ENCODE results near the gene RFC2.
"Not testable (repeated sequence)": the region's sequence is repeated elsewhere in the genome, so short reads cannot be mapped to it uniquely, and the experiment has no call there.

RFC2 gene

GRCh38 chr7:74197449-74198124 is 56.6 kb downstream of the RFC2 start:
- Mint-ChIP-seq H3K27ac (peak overlapping the region; percentile 2 to 38), H3K4me1 (peaks cover 40% of the 10 kb centered on the region), H3K9me3 (no peaks in the 10 kb centered on the region), H3K27me3 (no peaks in the 10 kb centered on the region), H3K4me3 (no peak overlapping the region)
- no peak for DNase-seq
- no peak for ATAC-seq

GRCh38 chr7:74195968-74196654 is 58.1 kb downstream of the RFC2 start:
- H3K4me1 Mint-ChIP-seq, result peaks cover 38% of the 10 kb centered on the region
- not testable (repeated sequence) for DNase-seq, H3K9me3 Mint-ChIP-seq, H3K27me3 Mint-ChIP-seq, H3K4me3 Mint-ChIP-seq
- H3K27ac Mint-ChIP-seq, result peak overlapping the region in 1 of 2 donors; percentile 59
- ATAC-seq, result peak; percentile 6

GRCh38 chr7:74195139-74195860 is 58.9 kb downstream of the RFC2 start:
- Mint-ChIP-seq H3K4me1 (peaks cover 38% of the 10 kb centered on the region), H3K27ac (peak overlapping the region; percentile 87 to 88), H3K4me3 (peak overlapping the region in 1 of 2 donors; percentile 44)
- not testable (repeated sequence) for DNase-seq, H3K27me3 Mint-ChIP-seq, H3K9me3 Mint-ChIP-seq
- ATAC-seq, result peak; percentile 74

GRCh38 chr7:74194686-74195085 is 59.5 kb downstream of the RFC2 start:
- ATAC-seq (no peak), DNase-seq (no peak)
- peak overlapping the region in 1 of 2 donors; percentile 49 for H3K27ac Mint-ChIP-seq
- H3K4me3 Mint-ChIP-seq, result peak overlapping the region in 1 of 2 donors; percentile 8
- H3K4me1 Mint-ChIP-seq, result peaks cover 38% of the 10 kb centered on the region
- H3K9me3 Mint-ChIP-seq, result no peaks in the 10 kb centered on the region
- H3K27me3 Mint-ChIP-seq, result no peaks in the 10 kb centered on the region

- Mint-ChIP-seq H3K4me1 (peaks cover 38% of the 10 kb centered on the region), H3K4me3 (no peak overlapping the region), H3K27ac (no peak overlapping the region), H3K27me3 (no peaks in the 10 kb centered on the region), H3K9me3 (no peaks in the 10 kb centered on the region)
- no peak for DNase-seq
- ATAC-seq, result no peak
These were observed 60.3 kb downstream of the RFC2 start for GRCh38 chr7:74193913-74194312.

- DNase-seq (no peak), ATAC-seq (no peak)
- Mint-ChIP-seq H3K27ac (no peak overlapping the region), H3K9me3 (no peaks in the 10 kb centered on the region), H3K4me1 (peaks cover 41% of the 10 kb centered on the region), H3K27me3 (no peaks in the 10 kb centered on the region), H3K4me3 (no peak overlapping the region)
These were observed 61.1 kb downstream of the RFC2 start for GRCh38 chr7:74193054-74193453.

GRCh38 chr7:74191231-74191630 is 63.0 kb downstream of the RFC2 start:
- ATAC-seq, result no peak
- Mint-ChIP-seq H3K4me3 (no peak overlapping the region), H3K9me3 (no peaks in the 10 kb centered on the region), H3K27me3 (no peaks in the 10 kb centered on the region), H3K4me1 (peaks cover 53% of the 10 kb centered on the region), H3K27ac (no peak overlapping the region)
- no peak for DNase-seq

- Mint-ChIP-seq H3K4me3 (no peak overlapping the region), H3K27ac (no peak overlapping the region), H3K9me3 (no peaks in the 10 kb centered on the region), H3K27me3 (no peaks in the 10 kb centered on the region), H3K4me1 (peaks cover 57% of the 10 kb centered on the region)
- ATAC-seq (no peak), DNase-seq (no peak)
These were observed 63.9 kb downstream of the RFC2 start for GRCh38 chr7:74190259-74190658.

GRCh38 chr7:74187915-74188675 is 66.1 kb downstream of the RFC2 start:
- Mint-ChIP-seq H3K4me1 (peaks cover 57% of the 10 kb centered on the region), H3K27ac (peak overlapping the region; percentile 74 to 78), H3K27me3 (no peaks in the 10 kb centered on the region), H3K4me3 (no peak overlapping the region), H3K9me3 (no peaks in the 10 kb centered on the region)
- ATAC-seq (no peak), DNase-seq (no peak)

- Mint-ChIP-seq H3K9me3 (no peaks in the 10 kb centered on the region), H3K4me1 (peaks cover 77% of the 10 kb centered on the region), H3K4me3 (peak overlapping the region in 1 of 2 donors; percentile 29), H3K27ac (peak overlapping the region in 1 of 2 donors; percentile 76), H3K27me3 (no peaks in the 10 kb centered on the region)
- ATAC-seq (no peak), DNase-seq (no peak)
These were observed 68.6 kb downstream of the RFC2 start for GRCh38 chr7:74185636-74186035.

- peak overlapping the region in 1 of 2 donors; percentile 25 for H3K27ac Mint-ChIP-seq
- H3K4me3 Mint-ChIP-seq, result peak overlapping the region; percentile 12 to 18
- no peak for ATAC-seq
- no peak for DNase-seq
- peaks cover 82% of the 10 kb centered on the region for H3K4me1 Mint-ChIP-seq
- H3K9me3 Mint-ChIP-seq, result no peaks in the 10 kb centered on the region
- no peaks in the 10 kb centered on the region for H3K27me3 Mint-ChIP-seq
These were observed 69.2 kb downstream of the RFC2 start for GRCh38 chr7:74185016-74185415.

- DNase-seq (peak in 1 of 2 donors; percentile 31), ATAC-seq (peak; percentile 97)
- Mint-ChIP-seq H3K27ac (peak overlapping the region; percentile 7 to 73), H3K9me3 (no peaks in the 10 kb centered on the region), H3K27me3 (no peaks in the 10 kb centered on the region), H3K4me1 (peaks cover 87% of the 10 kb centered on the region), H3K4me3 (peak overlapping the region; percentile 1 to 22)
These were observed 70.3 kb downstream of the RFC2 start for GRCh38 chr7:74183653-74184450.

- peak overlapping the region in 1 of 2 donors; percentile 5 for H3K27ac Mint-ChIP-seq
- no peak for ATAC-seq
These were observed 71.1 kb downstream of the RFC2 start for GRCh38 chr7:74183142-74183541.

GRCh38 chr7:74182453-74183090 is 71.6 kb downstream of the RFC2 start:
- ATAC-seq, result no peak
- H3K4me1 Mint-ChIP-seq, result peaks cover 92% of the 10 kb centered on the region
- no peaks in the 10 kb centered on the region for H3K27me3 Mint-ChIP-seq
- peak overlapping the region; percentile 16 to 48 for H3K27ac Mint-ChIP-seq
- H3K9me3 Mint-ChIP-seq, result no peaks in the 10 kb centered on the region
- DNase-seq, result no peak
- peak overlapping the region; percentile 21 for H3K4me3 Mint-ChIP-seq

More at GRCh38 chr7:74183142-74183541, 71.1 kb downstream of the RFC2 start:
- H3K27me3 Mint-ChIP-seq, result no peaks in the 10 kb centered on the region
- H3K9me3 Mint-ChIP-seq, result no peaks in the 10 kb centered on the region
- no peak for DNase-seq
- H3K4me3 Mint-ChIP-seq, result no peak overlapping the region
- peaks cover 92% of the 10 kb centered on the region for H3K4me1 Mint-ChIP-seq

All from stimulated activated naive CD8-positive, alpha-beta T cell treated with anti-CD3 and anti-CD28 coated beads, Interleukin-15, amount 100 ng/mL, for 72 hours (primary cell).